Dermis blood vessel endothelial cell (primary cell): ENCODE measurements around the gene LHFPL2. TPM values are rescaled to one million over a fixed set of nuclear protein-coding genes. Genes with fewer than 3 reads are reported as not detected.
"Not testable (repeated sequence)": the region's sequence is repeated elsewhere in the genome, so short reads cannot be mapped to it uniquely, and the experiment has no call there.

Experiments used
- DNase-seq: peaks from one replicate; pipeline ENCODE4 v3.0.0; 2010
- total RNA-seq: library from RNA; depleted of rRNA; stranded (reverse); fragments of >200 nt; gene quantifications from 2 replicates; pipeline ENCODE4 v1.2.3, GENCODE V29; 2014

LHFPL2 gene
- total RNA-seq, 1 donor from 2014 or later = 67.7 TPM

DNA sequence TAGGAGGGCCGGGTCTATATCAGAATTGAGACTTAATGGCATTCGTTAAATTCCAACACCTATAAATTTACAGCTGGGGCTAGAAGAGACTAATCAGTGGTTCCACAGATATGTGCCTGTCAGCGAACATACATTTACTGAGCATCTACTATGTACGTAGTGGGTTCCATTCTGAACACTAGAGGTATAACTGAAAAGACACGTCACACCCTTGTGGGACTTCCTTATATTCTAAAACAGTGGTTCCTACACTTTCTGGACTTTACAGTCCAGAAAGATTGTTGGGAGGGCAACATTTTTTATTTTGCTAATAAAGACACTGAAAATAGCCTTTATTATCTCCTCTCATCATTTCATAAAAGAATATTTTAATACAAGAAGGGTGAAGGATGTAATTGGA lies 147.7 kb downstream of the LHFPL2 start:
- no peak for DNase-seq

DNA sequence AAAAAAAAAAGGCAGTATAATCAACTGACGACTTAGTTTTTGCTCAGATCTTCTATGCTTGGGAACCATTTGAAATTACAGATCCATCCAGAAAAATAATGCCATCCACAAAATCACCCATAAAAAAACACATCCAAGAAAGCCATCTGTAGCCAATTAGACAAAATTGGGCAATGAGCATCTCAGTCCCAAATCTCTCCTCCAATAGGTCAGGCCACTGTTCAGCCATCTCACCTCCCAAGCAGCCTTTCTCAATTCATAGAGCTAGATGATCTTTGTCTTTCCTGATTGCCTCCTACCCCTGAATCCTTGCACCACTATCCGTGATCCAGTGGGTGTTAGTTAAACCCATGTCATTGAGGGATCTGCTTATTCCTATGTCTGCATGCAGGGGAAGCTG lies 148.5 kb downstream of the LHFPL2 start:
- no peak for DNase-seq

DNA sequence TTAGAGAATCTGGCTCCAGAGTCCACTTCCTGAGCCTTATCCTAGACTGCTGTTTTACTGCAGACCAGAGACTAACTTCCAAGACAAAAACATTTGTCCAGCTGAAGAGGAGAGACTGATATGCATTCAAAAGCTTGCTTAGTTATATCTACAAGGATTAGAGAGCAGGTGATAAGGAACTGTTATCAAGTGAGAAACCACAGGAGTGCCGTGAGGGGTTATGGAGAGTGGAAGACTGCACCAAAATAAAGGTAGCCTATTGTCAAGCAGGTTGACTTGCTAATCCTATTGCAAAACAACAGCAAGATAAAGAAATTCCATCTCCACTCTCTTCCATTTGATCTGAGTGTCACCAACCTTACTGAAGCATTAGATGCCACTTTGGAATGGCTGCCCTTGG lies 149.1 kb downstream of the LHFPL2 start:
- DNase-seq = no peak

DNA sequence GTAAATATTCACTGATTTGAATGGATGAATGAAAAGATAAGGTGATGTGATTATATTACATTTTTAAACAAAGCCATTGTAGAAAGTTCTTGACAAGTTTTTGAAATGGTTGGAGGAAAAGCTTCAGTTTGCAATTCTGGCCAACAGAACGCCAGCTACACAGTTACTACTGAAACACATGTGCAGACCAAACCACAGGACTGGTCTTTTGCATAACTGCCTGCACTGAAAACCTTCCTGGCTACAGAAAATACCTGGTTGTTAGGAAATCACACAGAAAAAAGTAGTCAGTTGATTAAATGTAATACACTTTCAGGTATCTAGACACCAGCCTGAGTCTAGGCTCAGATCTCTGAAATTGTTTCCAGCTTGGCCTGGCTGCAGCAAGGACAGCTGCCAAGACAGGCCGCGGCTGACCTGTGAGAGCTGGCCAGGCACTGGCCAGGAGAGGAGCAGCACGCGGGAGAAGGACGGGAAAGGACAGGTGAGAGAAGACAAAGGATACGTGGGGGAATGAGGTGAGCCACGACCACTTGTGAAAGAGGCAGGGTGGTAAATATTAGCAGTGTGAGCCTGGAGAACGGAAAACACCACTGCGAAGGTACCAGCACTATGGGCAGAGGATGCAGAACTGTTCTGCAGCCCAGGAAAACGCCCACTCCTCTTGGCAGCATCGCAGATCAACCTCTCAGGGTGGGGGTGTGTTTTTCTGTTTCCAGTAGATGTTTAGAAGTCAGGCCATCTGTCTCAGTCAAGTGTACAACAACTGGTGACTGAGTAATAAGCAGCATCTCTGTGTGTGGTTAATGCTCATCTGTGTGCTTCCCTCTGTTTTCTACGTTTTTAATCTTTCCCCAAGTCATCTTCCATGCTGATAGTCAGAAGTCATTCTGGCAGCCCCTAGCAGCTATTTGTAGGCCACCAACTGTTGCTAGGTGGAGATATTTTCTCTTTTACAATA lies 150.7 kb downstream of the LHFPL2 start:
- no peak for DNase-seq

DNA sequence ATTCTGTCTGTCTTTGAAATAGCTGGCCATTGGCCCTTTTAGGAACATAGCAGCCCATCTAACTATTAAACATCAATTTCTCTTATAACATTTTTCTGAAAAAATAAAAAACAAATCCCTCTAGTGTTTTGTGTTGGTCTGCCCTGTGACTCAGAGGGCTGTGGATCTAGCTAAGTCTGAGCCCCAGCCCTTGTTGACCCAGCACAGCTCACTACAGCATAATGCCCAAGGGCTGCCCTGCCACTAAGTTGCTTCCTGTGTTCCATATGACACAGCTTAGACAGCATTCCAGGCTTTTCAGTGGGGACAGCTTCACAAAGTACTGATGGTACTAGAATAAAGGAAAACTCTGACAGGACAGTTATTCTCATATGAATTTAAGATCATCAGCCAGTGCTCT lies 152.2 kb downstream of the LHFPL2 start:
- peak; percentile 63 for DNase-seq

DNA sequence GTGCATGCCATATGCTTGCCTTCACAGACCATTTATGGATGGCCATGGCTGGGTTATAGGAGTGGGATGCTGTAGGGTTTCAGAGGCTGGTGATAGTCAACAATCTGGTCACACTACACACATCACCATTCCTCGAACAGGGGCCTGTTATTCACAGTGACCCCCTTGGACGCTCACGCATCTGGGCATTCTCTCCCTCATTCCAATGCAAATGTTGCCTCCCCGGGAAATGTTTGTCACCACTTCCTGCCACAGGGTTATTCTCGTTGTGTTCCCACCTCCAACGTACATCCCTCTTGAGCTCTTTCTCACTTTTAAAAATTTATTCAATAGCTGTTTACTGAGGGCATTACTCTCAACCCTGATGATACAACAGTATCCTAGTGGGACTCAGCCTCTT lies 152.8 kb downstream of the LHFPL2 start:
- peak; percentile 46 for DNase-seq

DNA sequence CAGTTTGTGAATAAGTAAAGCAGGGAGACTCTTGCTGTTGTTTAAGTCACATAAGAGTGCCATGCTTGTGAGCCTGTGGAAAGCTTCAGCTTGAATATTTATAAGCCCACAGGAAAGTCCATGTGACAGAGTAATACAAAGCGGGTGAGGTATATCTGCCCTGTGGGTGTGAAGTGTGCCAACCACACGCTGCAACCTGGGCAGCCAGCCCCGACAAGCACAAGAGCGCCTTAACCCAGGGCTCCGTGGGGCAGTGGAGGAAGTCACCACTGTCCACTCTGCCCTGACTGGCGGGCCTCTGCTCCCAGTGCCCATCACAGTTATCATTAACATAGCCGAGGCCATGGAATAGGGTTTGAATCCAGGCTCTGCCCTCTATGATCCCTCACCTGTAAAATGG lies 155.9 kb downstream of the LHFPL2 start:
- DNase-seq = no peak

DNA sequence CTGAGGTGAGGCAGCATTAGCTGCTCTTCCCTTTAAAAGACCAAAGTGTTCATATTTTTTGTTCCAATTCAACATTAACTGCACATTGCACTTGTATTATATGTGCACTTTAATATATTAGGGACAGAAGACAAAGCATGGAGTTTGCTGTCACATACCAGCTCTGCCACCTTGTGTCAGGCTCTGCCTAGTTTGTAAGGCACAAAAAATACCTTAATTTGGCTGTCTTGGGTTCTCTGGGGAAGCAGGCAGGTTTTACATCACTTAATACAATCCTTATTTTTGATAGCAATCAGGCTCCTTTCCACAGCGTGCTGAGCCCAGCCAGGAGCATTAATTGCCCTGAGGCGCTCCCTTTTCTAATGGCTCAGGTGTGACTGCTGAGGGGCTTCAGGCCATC lies 156.3 kb downstream of the LHFPL2 start:
- no peak for DNase-seq

DNA sequence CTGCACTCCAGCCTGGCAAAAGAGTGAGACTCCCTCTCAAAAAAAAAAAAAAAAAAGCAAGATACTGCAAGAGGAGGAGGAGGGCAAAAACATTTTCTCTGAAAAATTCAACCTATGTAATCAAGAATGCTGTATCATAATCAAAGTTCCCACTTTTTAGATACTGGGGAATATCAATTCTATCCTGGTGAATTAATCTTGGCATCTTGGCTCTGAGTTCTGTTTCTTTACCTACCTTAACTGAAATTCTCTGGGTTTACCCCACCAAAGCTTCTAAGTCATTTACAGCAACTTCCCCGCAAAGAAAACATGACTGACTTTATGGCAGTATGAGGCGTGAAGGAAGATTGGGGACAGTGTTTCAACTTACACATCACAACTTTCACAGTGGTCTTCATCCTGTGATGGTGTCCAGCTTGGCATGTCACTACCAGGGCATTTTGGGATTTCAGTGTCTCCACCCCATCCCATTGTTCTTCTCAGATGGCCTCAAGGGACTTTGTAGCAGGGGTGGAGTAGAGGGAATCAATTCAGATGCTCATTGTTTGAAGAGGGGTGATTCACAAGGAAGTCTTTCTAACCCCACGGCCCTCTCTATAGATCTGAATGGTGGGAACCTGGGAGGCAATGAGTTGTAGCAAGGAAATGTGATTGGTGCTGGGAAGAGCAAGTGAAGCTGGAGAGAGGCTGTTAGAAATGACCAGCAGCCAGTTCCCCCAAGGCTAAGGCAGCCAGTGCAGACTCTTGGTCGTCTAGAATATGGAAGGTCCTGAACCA lies 157.7 kb downstream of the LHFPL2 start:
- peak; percentile 84 for DNase-seq

DNA sequence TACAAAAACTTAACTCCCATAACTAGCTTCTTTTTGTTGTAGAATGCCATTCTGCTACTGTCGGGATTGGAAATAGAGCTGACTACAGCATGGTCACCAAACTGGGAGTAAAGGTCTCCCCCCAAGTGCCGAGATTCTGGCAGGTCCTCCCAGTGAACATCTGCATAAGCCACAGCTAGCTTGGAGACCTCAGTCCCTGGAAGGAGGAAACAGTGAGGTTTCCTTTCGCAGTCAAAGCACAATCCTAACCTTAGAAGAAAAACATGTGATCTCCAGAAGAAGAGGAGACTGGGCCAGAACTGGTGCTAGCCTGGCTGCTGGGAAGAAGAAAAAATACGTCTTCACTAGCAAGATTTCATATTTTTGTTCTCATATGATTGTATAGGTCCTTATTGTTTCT lies 160.7 kb downstream of the LHFPL2 start:
- DNase-seq = no peak

DNA sequence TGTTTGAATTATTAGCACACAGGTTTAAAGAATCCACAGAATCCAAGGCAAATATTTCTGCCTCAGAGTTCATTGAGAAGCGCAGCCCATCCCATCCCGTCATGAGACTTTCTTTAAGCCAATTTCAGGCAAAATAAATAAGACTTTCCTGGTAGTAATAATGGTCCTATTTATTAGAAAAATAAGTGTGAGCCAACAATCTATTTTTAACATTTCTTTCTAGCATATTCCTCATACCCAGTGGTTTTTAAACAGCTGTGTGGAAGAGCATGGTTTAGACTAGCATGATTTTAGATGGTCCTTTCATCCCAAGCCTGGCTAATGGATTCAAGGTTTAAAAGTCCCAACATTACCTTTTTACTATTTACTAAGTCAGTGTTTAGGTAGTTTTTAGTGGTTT lies 162.4 kb downstream of the LHFPL2 start:
- DNase-seq = no peak

DNA sequence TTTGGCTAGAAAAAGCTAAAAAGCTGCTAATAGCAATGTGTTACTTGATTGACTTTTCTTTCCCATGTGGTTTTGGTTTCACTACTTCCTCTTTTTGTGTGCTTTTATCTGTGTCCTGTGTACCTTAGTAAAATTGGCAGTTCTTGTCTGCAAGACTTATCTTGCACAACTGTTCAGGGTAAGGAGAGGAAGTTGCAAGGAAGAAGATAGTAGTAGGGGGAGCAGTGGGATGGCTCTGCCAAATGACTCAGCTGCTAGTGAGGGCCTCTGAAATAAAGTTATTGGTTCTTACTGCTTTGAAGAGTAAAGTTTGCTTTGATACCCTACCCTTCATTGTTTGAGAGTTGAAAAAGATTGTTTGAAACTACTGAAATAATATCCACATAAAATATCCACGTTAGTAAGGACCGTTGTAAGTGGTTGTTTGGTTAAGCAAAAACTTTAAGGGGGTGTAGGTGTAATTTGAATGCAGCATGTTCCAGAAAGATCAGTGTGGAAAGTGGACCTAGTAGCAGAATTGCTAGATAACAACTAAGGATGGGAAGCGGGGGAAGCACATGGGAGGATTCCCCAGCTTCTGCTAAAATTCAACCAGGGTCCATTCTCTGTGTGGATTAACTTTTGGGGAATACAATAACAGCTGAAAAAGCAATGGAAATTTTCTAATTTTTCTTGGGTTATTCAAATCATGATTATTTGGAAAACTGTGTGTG lies 164.6 kb downstream of the LHFPL2 start:
- peak; percentile 57 for DNase-seq

DNA sequence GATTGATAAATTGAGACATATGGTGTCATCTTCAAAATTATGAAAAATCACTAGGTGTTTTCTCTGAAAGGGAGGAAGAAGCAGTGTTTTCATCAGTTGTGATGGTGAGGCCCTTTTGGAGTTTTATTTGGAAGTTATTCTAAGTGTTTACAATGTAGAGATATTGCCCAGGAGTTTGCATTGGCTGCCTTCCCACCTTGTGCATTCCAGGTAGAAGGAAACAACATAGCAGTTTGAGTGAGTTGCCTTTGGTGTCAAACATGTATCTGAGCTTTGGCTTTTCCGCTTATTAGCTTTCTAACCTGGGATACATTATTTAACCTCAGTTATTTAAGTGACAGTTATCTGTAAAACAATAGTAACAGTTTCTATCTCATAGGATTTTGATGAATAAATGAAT lies 165.6 kb downstream of the LHFPL2 start:
- DNase-seq = no peak

DNA sequence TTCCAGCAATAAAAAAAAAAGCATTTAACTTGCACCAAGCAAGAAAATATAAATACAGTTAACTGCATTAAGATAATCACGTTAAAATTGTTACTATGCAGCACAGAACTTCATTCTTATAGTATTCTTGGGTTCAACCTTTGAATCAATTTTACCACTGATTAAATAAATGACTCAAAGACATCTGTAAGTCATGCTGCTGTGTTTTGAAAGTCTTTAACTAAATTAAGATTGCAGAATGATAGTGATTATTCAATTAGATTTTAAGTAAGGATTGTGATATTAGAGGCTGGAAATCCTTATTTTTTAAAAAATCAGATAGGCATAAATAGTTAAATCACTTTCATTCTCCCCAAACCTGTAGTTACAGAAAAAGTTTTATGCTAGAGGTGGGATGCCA lies 171.8 kb downstream of the LHFPL2 start:
- DNase-seq = no peak

DNA sequence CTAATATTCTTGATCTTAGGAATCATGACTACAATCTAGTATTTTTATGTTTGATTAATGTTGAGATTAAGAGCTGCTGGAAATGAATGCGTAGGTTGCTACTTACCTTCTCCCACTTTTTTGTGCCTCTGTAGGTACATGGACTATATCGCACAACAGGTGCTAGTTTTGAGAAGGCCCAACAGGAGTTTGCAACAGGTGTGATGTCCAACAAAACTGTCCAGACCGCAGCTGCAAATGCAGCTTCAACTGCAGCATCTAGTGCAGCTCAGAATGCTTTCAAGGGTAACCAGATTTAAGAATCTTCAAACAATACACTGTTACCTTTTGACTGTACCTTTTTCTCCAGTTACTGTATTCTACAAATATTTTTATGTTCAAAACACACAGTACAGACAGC lies 173.2 kb downstream of the LHFPL2 start:
- DNase-seq = no peak

DNA sequence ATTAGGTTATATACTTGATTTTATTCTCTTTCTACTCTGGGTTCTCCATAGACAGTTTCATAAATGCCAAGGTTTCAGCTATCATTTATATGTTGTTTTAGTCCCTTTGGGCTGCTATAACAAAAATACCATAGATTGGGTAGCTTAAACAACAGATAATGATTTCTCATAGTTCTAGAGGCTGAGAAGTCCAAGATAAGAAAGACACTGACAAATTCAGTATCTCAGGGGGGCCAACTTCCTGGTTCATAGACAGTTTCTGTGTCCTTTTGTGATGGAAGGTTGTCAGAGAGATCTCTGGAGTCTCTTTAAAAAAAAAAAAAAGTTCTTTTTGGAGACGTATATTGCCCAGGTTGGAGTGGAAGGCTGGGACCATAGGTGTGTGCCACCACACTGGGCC lies 174.8 kb downstream of the LHFPL2 start:
- no peak for DNase-seq

DNA sequence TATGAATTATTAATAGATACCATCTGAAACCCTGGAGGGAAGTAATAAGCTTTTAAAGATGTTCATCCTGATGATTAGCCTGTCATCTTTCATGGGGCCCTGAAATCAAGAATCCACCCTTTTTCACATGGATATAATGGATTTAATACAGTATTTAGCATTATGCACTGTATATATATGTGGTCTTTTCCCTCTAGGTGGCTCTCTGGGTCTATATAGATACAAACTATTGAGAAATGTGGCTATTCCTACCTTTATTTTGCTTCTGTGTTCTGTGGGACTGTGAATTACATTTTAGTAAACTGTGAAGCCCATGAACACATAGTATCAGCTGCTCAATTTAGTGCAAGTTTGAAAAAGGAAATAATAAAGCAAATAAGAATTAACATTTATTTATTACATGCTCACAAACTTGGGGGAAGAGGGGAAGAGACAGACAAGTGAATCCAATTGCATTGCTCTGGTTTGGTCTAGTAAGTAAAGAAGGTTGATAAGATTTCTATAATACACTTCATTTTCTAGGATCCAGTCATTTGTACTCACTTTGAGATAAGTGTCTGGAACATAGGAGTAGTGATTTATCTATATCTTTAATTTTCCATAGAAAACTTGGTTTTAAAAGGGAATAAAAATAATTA lies 176.0 kb downstream of the LHFPL2 start:
- DNase-seq = peak; percentile 47

DNA sequence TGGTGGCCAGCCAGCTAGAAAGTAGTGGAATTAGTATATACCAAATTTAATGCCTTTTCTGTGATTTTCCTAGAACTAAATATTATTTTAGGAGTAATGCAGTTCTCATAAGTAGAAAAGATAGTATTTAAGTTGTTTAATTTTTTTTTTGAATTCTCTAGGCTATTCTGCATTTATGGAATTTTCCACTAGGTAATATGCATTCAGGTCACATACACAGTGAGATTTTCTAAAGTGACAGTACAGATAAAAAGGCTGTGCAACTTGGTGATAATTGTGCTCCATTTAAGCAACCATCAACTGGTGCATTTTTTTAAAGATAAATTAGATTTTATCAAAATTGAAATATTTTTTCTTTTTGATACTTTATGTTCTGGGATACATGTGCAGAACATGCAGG lies 176.7 kb downstream of the LHFPL2 start:
- no peak for DNase-seq

DNA sequence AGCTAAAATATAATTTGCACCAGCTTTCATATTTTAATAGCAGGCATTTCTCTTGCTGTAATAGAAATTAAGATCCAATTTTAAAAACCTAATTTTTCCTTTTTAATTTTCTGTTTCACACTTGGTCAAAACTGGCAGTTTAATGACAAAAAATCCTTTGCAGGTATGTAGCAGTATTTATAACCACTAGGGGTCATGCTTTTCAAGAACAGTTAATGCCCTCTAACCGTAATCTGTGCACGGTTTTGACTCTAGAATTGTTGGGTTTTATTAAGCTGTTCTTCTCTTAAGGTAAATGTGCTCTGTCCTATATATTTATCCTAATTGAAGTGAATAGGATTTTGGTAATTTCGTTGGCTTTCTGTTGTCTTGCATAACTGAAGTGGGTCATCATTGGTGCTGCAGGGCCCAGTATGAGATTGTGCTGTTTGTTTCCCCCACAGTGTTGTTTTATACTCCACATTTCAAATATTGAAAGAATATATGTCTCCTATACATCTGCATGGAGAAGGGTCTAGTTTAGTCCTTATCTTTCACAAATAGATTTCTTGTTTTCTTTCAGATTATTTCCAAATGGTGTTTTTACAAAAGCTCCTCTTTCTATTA lies 180.7 kb downstream of the LHFPL2 start:
- peak; percentile 76 for DNase-seq

DNA sequence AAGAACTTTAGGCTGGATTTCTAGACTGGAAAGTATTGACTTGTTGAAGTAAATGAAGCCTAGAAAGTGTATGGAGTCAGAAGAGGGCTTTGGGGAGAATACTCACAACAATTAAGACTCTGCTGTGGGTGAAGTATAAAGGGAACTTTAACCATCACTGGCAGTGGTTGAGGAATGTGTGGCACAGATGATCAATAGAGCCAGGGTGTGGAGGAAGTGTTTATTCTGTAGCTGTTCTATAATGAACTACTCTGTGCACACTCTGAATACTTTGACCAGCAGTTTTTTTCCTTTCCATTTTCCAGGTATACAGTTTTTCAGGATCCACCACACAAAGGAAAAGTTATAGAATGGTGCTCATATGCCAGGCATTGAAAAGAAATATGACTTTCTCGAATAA lies 181.4 kb downstream of the LHFPL2 start:
- DNase-seq = no peak

DNA sequence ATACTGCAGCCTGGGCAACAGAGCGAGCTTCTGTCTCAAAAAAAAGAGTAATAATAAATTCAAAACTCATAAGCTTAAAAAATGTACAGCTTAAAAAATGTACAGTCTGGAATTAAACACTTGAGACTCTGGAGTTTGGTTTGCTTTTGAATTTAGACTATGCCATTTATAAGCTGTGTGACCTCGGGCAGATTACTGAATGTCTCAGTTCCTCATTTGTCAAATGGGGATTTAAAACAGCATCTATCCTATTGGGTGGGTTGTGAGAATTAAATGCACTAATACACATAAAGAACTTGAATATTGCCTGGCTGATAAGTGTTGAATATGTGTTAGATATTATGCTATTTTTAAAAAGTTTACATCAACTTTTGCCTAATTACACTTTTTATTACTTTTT lies 189.7 kb downstream of the LHFPL2 start:
- no peak for DNase-seq

DNA sequence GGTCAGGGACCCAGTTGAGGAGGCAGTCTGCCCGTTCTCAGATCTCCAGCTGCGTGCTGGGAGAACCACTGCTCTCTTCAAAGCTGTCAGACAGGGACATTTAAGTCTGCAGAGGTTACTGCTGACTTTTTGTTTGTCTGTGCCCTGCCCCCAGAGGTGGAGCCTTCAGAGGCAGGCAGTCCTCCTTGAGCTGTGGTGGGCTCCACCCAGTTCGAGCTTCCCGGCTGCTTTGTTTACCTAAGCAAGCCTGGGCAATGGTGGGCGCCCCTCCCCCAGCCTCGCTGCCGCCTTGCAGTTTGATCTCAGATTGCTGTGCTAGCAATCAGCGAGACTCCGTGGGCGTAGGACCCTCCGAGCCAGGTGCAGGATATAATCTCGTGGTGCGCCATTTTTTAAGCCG lies 191.1 kb downstream of the LHFPL2 start:
- not testable (repeated sequence) for DNase-seq
